Lower leg skin (tissue), 4 donors: ENCODE data around the gene TMEM229B. TPM values are rescaled to one million over a fixed set of nuclear protein-coding genes. Genes with fewer than 3 reads are reported as not detected.
A peak's percentile ranks its signal among the peaks of the same experiment; 100 is the strongest.

Source experiments
- DNase-seq, 2 donors: peaks; one replicate each; pipeline ENCODE4 v3.0.0-alpha.2; 2019; ENCODE audit warnings: low spot score in 2 of 2
- H3K4me3 ChIP-seq: fragments of 200-600 bp; sonication (generic); 2 replicates; pipeline ENCODE4 v1.5.1; 2017; ENCODE audit warnings: mild to moderate bottlenecking, low read depth; ENCODE audit not compliant: poor library complexity, severe bottlenecking
- CTCF ChIP-seq, 3 donors: fragments of 450-650 bp; IDR thresholded peaks; one replicate each; pipeline ENCODE4 v1.5.1; 2016; ENCODE audit warnings: antibody characterized with exemption in 3 of 3, mild to moderate bottlenecking in 3 of 3, moderate library complexity in 2 of 3
- POLR2A ChIP-seq, 2 donors: fragments of 450-650 bp; IDR thresholded peaks; one replicate each; pipeline ENCODE4 v1.6.1; 2016 to 2017; ENCODE audit warnings: antibody characterized with exemption in 2 of 2, mild to moderate bottlenecking in 1 of 2, moderate library complexity in 1 of 2
- WGBS, 2 donors: methylation state at CpG; one replicate each; pipeline ENCODE4 v1.1.5; 2018; 5-methylcytosine and 5-hydroxymethylcytosine counted together
- intact Hi-C: fragments of 100-400 bp; cut with DNase I; formaldehyde crosslinking; loops from one replicate; pipeline ENCODE4 v1.15.0; 2023; ENCODE audit warnings: low total_unique reads
- total RNA-seq, 4 donors: library from RNA; depleted of rRNA; stranded (reverse); fragments of >200 nt; gene quantifications; one replicate each; pipeline ENCODE4 v1.1.0, GENCODE V29; 2016

The TMEM229B gene
- 1 to 10 TPM in 3 of 4 donors, under 1 TPM in 1; 0.49 to 3.8 (median 2.5) TPM for total RNA-seq

- H3K4me3 ChIP-seq: no peak within 1 kb of the TSS
- intact Hi-C loops: no loop called here
- WGBS, 2 donors: 79 to 83% methylated on average over 13 of the region's 13 CpGs
- TF ChIP-seq POLR2A (IDR thresholded peaks at IDR 0.05) (no peak), CTCF (IDR thresholded peaks at IDR 0.05) (no peak)
- no peak for DNase-seq
Observed at GRCh38 chr14:67487937-67488893, at the start of gene TMEM229B. TMEM229B (minus strand) TSS chr14:67488721; CDS start chr14:67473923, 14,798 bp downstream.

DNA sequence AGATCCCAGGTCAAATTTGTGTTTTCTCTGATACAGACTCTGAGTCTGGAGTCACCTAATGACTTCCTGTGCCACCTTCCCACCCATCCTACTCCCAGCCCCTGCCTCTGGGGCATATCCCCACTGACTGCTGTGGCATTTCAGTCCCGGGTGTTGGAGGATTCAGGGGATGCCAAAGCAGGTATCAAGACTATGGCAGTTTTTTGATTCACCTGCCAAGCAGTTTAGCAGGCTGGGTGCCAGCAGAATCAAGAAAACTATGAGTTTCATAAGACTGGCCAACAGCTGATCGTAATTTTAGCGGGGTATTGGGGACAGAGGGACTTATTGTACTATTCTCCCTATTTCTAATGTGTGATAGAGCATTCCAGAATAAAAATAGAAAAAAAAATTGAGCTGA lies 49.2 kb upstream of the TMEM229B start:
- 37 to 44% methylated on average over 3 of the region's 3 CpGs for WGBS, 2 donors
- no peak for TF ChIP-seq POLR2A (IDR thresholded peaks at IDR 0.05)
- TF ChIP-seq CTCF (IDR thresholded peaks at IDR 0.05): no peak
- intact Hi-C loops: no loop called here
- H3K4me3 ChIP-seq: no peak overlapping the region
- DNase-seq: peak in 1 of 2 donors; percentile 63

DNA sequence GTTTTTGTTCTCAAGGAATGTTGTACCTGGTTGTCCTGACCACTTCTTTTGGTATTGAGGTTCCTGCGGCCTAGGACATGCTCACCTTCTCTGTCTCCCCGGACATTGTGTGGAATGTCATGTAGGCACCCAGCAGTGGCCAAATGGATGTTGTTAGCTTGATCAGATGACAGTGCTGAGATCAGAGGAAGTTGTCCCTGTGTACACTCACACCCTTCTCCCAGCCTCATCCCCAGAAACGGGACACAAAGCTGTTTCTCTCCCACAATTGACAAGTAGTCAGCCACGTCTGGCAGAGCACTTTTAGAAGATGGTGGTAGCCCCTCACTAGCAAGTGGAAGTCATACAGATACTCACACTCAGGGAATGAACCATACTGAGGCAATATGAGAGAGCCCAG lies 47.6 kb upstream of the TMEM229B start:
- TF ChIP-seq CTCF (IDR thresholded peaks at IDR 0.05): no peak
- TF ChIP-seq POLR2A (IDR thresholded peaks at IDR 0.05): no peak
- H3K4me3 ChIP-seq: no peak overlapping the region
- intact Hi-C loops: no loop called here
- WGBS, 2 donors: 78 to 88% methylated on average over 4 of the region's 4 CpGs
- DNase-seq: peak in 1 of 2 donors; percentile 64

DNA sequence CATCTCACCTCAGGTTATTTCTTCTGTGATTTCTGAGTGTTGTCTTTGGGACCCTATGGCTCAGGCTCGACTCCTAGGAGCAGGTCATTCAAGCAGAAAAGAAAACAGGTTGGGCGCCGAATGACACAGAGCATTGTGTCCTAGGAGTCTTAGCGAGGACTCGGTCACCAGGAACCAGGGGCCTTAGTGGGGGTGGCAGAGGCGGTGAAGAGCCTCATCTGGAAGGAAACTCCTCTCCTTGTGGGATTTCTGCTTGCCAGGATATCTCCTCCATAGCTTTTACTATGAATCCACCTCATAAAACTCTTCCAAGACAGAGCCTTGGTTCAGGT lies 45.2 kb upstream of the TMEM229B start:
- no peak for DNase-seq
- intact Hi-C loops: no loop called here
- 43 to 45% methylated on average over 6 of the region's 6 CpGs for WGBS, 2 donors
- no peak for TF ChIP-seq CTCF (IDR thresholded peaks at IDR 0.05)
- TF ChIP-seq POLR2A (IDR thresholded peaks at IDR 0.05): no peak
- H3K4me3 ChIP-seq: peak overlapping the region; percentile 44

DNA sequence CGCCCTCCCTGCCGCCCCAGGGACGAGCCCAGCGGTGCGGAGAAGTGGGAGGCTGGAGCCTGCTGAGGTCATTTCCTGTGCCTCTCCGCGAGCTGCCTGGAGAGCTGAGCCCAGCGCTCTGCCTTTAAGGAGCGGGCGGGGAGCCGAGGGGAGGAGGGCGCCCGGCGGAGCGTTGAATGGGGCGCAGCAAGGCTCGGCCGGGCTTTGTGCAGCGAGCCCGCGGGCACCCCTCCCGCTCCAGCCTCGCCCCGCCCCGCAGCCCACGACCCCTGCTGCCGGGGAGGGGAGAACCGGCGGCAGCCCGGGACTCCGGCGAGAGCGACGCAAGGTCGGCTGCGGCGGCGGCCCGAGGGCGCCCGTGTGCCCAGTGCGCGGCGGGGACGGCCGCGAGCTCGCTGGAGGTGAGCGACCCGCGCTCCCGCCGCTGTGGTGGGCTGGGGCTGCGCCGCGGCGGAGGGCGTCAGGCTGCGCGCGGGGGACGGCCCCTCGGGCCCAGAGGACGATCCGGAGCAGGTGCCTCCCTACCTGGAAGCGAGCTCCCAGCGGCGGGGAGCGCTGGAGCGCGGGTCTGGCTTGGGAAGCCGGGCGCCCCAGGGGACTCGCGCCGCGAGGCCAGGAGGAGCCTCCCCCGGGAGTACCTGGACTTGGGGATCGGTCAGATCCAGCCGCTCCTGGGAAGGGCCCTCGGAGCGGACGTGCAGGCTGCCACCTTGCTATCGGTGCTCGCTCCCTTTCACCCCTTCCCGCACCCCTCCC lies 44.7 kb upstream of the TMEM229B start, which contains the start of gene PLEKHH1:
Gene PLEKHH1, plus strand, starts transcription at position 293 of the 756 bp plus-strand sequence. CDS start 8,578 bp downstream, outside the sequence.
- peak within 1 kb of the TSS; percentile 44 for H3K4me3 ChIP-seq
- 2 to 11% methylated on average over 8 to 59 of the region's 86 CpGs for WGBS, 2 donors
- intact Hi-C loops: no loop called here
- DNase-seq: peak; percentile 57 to 91
- no peak for TF ChIP-seq POLR2A (IDR thresholded peaks at IDR 0.05)
- no peak for TF ChIP-seq CTCF (IDR thresholded peaks at IDR 0.05)
